ENCODE results near the gene ZNF365.

The ZNF365 gene

GRCh38 chr10:62424026-62424425, 49.9 kb downstream of the ZNF365 start:
- DNase-seq = no peak

- no peak for DNase-seq
These were observed 51.9 kb downstream of the ZNF365 start for GRCh38 chr10:62426086-62426485.

- no peak for DNase-seq
These were observed 52.4 kb downstream of the ZNF365 start for GRCh38 chr10:62426600-62426999.

GRCh38 chr10:62430881-62431280, 56.7 kb downstream of the ZNF365 start:
- DNase-seq = no peak

- no peak for DNase-seq
These were observed 59.1 kb downstream of the ZNF365 start for GRCh38 chr10:62433181-62433692.

- no peak for DNase-seq
These were observed 59.7 kb downstream of the ZNF365 start for GRCh38 chr10:62433901-62434300.

GRCh38 chr10:62437696-62438095, 63.5 kb downstream of the ZNF365 start:
- DNase-seq = no peak

GRCh38 chr10:62442006-62442405, 67.8 kb downstream of the ZNF365 start:
- DNase-seq = no peak

- DNase-seq = no peak
These were observed 68.9 kb downstream of the ZNF365 start for GRCh38 chr10:62442894-62443669.

- no peak for DNase-seq
These were observed 69.7 kb downstream of the ZNF365 start for GRCh38 chr10:62443866-62444265.

- DNase-seq = no peak
These were observed 72.5 kb downstream of the ZNF365 start for GRCh38 chr10:62446627-62447026.

- no peak for DNase-seq
These were observed 76.9 kb downstream of the ZNF365 start for GRCh38 chr10:62450912-62451610.

- DNase-seq = no peak
These were observed 77.4 kb downstream of the ZNF365 start for GRCh38 chr10:62451611-62451975.

Data from GDM1 (cell line).